SW480 (cell line): ENCODE data around the gene AQP10.
A peak's percentile ranks its signal among the peaks of the same experiment; 100 is the strongest.
"Not testable (repeated sequence)": the region's sequence is repeated elsewhere in the genome, so short reads cannot be mapped to it uniquely, and the experiment has no call there.

ENCODE experiments used
- DNase-seq: peaks from one replicate; pipeline ENCODE4 v3.0.0-alpha.2; 2016; ENCODE audit warnings: low spot score

AQP10 gene, protein sequence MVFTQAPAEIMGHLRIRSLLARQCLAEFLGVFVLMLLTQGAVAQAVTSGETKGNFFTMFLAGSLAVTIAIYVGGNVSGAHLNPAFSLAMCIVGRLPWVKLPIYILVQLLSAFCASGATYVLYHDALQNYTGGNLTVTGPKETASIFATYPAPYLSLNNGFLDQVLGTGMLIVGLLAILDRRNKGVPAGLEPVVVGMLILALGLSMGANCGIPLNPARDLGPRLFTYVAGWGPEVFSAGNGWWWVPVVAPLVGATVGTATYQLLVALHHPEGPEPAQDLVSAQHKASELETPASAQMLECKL

DNA sequence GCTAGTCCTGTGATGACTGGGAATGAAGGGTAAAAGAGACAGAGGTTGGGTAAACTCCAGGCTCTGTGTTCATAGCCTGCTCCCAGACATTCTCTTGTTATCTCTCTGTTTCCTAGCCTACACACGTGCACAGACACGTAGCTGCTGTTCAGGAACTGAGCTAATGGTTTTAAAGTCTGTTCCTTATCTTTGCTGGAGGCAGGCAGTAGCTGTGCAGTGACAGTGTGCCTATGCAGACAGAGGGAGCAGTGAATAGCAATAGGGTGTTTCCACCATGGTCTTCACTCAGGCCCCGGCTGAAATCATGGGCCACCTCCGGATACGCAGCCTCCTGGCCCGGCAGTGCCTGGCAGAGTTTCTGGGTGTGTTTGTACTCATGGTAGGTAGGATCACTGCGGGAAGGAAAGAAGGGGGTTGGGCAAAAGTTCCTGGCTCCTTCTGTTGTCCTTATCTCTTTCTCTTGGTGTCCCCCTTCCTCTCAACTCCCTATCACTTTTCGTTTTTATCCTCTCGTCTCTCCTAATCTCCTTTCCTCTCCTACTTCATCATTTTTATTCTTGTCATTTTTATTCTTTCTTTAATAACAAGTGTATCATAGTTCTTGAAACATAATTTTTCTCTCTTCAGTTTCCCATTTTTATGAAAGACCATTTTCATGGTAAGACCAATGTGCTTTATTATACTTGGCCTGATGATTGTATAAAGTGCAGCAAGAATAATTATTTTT lies at the start of gene AQP10:
AQP10 (plus strand) TSS at position 212 of the 727 bp plus-strand sequence; CDS start at position 275, 63 bp downstream.
- no peak for DNase-seq

DNA sequence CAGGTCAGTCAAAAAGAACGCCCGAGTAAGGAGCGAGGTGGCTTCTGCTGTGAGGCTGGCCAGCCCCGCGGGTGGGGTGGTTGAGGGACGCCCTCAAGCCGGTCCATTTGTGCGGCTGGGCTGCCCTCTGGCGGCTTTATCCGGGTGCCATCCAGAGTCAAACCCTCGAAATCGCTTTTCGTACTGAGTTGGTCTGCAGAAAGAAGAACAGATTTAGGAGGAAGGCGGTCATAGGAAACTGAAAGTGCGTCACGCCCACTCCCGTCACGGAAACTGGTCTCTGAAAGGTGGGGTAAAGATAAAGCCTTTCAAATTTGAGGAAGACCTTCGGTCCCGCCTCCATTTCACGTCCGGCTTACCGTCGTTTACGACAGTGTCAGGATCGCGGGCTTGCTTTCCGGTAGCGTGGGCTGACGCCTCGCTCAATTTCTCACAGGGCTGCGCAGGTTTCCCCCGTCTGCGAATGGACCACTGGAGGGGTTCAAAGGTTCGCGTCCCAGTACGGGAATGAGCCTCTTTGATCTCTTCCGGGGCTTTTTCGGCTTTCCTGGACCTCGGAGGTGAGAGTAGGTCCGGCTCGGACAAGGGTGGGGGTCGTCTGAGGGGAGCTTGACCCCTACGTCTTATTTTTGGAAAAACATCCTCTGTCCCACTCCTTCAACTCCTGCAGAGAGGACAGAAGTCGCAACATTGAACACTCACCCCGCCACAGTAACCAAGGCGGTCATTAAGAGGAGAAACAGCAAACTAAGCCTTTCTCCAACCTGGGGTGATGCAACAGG lies 48.5 kb upstream of the AQP10 start, which contains the start of gene HAX1:
HAX1 (plus strand) TSS at position 413 of the 782 bp plus-strand sequence; CDS start at position 508, 95 bp downstream.
- peak; percentile 95 for DNase-seq

DNA sequence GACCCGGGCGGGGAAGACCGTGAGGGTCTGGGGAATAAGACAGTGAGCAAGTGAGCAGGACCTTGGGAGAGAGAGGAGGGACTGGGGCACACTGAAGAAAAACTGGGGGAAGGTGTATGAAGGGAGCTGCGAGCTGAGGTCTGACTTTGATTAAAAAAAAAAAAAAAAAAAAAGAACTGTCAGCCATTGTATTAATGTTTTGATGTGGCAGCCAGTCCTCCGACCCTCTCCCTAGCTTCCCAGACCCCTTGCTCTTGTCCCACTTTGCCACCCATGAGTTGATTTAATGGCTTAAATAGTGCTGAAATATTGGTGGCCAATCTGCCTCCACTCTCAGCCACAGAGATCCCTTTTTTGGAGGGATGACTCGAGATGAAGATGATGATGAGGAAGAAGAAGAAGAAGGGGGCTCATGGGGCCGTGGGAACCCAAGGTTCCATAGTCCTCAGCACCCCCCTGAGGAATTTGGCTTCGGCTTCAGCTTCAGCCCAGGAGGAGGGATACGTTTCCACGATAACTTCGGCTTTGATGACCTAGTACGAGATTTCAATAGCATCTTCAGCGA lies 47.8 kb upstream of the AQP10 start:
- no peak for DNase-seq

DNA sequence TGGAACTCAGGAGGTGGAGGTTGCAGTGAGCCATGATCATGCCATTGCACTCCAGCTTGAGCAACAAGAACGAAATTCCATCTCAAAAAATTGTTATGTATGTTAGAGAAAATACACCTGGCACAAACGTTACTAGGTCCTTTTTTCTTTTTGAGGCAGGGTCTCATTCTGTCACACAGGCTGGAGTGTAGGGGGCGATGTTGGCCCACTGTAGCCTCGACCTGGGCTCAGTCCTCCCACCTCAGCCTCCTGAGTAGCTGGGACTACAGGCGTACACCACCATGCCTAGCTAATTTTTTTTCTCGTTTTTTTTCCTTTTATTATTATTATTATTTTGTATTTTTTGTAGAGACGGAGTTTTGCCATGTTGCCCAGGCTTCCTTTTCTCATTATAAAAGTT lies 44.1 kb upstream of the AQP10 start:
- DNase-seq: no peak

DNA sequence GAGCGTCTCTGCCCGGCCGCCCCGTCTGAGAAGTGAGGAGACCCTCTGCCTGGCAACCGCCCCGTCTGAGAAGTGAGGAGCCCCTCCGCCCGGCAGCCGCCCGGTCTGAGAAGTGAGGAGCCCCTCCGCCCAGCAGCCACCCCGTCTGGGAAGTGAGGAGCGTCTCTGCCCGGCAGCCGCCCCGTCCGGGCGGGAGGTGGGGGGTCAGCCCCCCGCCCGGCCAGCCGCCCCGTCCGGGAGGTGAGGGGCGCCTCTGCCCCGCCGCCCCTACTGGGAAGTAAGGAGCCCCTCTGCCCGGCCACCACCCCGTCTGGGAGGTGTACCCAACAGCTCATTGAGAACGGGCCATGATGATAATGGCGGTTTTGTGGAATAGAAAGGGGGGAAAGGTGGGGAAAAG lies 33.3 kb upstream of the AQP10 start:
- not testable (repeated sequence) for DNase-seq

DNA sequence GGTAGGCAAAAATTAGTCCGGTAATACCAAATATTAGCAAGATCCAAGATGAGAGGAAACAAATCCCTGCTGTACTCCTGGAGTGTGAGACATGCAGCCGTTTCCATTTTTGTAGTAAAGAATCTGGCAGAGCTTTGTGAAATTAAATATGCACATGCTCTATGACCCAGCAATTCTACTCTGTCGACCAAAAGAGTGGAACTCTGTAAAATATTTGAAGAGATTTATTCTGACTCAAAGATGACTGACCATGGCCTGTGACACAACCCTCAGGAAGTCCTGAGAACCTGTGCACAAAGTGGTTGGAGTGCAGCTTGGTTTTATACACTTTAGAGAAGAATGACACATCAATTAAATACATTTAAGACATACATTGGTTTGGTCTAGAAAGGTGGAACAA lies 32.2 kb upstream of the AQP10 start:
- no peak for DNase-seq

DNA sequence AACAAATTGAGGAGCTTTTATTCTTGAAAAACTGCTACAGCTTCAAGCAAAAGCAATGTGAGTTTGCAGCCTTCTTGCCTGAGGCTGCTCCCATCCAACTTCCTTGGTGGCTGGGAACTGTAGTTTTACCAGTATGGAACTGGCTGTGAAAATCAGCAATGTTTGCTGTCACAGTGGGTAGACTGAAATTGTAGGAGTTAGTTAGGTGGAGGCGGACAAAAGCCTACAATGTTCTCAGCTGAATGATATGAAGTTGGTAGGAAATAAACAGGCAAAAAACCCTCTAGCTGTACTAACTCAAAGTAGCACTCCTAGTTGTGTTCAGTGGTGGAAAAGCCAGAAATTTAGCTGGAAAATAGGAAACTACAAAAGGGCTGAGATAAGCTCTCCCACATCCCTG lies 30.0 kb upstream of the AQP10 start:
- DNase-seq: no peak

DNA sequence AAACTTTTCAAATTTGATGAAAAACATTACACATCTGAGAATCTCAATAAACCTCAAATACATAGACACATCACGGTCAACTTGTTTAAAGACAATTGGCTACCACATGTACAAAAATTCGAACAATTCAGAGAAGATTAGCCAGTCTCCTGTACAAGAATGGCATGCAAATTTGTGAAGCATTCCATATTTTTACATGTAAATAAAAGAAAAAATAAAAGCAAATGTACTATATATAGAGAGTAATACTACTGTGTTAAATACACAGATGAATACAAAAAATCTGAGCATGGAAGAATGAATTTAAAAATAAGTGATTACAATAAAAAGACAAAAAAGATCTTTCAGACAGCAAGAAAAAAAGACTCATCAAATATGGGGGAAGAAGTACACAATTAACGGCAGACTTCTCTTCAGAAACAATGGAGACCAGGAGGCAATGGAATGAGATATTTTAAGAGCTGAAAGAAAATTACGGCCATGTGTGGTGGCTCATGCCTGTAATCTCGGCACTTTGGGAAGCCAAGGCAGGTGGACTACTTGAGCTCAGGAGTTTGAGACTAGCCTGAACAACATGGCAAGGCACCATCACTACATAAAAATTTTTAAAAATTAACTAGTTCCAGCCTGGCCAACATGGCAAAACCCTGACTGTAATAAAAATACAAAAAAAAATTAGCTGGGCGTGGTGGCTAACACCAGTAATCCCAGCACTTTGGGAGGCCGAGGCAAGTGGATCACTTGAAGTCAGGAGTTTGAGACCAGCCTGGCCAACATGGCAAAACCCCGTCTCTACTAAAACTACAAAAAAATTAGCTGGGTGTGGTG lies 25.3 kb upstream of the AQP10 start:
- peak; percentile 43 for DNase-seq

DNA sequence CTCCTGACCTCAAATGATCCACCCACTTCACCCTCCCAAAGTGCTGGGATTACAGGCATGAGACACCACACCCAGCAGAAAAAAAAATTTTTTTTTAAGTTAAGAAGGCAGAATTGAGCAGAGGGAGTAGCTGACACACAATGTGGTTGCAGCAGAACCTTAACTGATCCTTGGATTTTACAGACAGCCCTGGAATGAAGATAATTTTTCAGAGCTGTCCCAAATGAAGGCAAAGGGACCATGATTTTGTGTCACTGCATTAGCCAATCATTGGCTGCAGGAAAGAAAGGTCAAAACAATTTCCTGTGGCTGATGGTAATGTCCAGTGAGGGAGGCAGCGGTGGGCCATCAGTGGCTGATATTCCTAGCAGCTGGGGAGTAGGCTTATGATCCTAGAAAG lies 19.3 kb upstream of the AQP10 start:
- no peak for DNase-seq

DNA sequence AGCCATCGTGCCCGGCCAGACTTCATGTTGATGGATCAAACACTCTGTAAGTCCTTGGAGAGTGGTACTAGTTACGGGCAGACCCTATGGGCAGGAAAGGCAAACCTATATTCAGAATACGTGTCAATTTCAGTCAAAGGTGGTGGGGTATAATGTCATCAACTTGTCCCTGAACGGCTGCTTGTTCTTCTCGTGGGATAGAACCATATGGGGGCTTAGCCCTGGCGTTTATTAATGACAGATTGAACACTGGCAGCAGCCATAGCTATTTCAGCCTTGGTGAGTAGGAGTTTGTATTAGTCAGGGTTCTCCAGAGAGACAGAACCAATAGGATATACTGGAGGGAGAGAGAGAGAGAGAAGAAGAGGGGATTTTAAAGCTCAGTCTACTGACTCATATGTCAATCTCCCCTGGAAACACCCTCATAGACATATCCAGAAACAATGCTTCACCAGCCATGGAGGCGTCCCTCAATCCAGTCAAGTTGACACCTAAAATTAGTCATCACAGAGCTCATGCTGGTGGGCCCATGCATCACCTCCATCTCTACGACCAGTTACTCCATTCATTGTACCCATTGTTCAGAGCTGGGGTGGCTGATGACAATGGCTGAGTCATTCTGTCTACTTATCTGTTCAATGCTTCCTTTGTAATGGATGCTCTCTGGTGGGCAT lies 16.1 kb upstream of the AQP10 start:
- DNase-seq: no peak

DNA sequence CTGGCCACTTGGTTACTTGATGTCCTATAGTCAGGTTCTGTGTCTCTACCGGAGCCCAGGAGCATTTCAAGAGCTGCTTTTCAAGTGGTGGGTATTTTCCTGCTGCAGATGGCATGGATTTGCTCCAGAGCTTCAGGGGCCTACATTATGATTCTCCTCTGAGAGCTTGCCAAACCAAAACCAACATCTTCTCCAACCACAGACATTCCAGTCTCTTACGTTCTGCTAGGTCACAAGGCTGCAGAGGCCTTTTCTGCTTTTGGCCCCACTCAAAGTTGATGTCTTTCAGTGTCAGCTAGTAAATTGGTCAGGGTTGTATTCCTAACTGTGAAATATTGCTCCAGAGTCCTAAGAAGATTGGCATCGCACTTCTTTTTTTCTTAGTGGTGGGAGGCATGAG lies 14.7 kb upstream of the AQP10 start:
- DNase-seq: no peak

DNA sequence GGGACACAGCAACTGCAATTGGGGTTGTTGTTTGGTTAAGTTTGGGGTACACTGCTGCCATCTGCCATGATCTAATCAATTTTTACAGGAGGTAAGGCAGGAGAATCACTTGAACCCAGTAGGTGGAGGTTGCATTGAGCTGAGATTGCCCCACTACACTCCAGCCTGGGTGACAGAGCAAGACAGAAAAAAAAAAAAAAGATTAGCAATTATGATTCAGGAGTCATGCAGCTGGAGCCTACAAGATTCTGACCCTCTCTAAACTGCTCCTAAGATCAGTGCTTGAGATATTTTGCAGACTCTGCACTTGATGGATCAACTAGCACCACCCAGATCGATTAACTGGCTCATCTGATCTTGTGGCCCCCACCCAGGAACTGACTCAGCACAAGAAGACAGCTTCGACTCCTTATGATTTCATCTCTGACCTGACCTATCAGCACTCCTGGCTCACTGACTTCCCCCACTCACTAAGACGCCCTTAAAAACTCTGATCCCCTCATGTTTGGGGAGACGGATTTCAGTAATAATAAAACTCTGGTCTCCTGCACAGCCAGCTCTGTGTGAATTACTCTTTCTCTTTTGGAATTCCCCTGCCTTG lies 13.1 kb upstream of the AQP10 start:
- not testable (repeated sequence) for DNase-seq

DNA sequence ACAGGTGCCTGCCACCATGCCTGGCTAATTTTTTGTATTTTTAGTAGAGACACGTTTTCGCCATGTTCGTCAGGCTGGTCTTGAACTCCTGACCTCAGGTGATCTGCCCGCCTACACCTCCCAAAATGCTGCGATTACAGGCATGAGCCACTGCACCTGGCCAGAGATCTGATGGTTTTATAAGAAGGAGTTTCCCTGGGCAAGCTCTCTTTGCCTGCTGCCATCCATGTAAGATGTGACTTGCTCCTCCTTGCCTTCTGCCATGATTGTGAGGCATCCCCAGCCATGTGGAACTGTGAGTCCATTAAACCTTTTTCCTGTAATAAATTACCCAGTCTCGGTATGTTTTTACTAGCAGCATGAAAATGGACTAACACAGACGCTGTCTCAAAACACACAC lies 11.8 kb upstream of the AQP10 start:
- not testable (repeated sequence) for DNase-seq

DNA sequence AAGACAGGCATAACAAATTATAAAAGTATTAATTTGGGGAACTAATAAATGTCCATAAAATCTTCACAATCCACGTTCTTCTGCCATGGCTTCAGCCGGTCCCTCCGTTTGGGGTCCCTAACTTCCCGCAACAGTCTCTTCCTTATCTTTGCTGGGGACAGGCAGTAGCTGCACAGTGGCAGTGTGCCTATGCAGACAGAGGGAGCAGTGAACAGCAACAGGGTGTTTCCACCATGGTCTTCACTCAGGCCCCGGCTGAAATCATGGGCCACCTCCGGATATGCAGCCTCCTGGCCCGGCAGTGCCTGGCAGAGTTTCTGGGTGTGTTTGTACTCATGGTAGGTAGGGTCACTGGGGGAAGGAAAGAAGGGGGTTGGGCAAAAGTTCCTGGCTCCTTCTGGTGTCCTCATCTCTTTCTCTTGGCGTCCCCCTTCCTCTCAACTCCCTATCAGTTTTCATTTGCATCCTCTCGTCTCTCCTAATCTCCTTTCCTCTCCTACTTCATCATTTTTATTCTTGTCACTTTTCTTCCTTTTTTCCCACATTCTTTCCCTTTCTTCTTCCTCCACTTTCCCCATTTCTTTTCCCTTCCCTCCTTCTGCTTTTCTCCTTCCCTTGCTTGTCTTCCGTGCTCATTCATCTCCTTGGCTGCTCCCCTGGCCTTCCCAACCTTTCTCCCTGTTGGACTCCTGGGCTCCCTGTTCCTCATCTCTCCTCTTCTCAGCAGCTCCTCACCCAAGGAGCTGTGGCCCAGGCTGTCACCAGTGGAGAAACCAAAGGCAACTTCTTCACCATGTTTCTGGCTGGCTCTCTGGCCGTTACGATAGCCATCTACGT lies 8.4 kb upstream of the AQP10 start:
- not testable (repeated sequence) for DNase-seq

DNA sequence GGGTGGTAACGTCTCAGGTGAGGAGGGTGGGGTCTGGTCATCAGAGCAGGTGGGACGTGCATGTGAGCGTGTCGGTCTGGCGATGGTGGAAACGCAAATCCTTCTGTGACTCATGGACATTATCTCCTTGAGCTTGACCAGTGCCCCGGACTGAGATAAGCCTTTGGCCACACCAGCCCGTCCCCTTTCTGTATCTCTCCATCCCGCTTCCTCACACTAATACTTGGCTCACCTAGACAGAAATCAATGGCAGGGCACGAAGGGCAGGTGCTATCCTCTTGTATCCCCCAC lies 7.9 kb upstream of the AQP10 start:
- DNase-seq: no peak

DNA sequence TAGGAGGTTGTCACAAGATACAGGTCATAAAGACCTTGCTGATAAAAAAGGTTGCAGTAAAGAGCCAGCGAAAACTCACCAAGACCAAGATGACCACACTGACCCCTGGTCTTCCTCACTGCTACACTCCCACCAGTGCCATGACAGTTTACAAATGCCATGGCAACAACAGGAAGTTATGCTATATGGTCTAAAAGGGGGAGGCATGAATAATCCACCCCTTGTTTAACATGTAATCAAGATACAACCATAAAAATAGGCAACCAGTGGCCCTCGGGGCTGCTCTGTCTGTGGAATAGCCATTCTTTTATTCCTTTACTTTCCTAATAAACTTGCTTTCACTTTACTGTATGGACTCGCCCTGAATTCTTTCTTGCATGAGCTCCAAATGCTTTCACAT lies 6.7 kb upstream of the AQP10 start:
- not testable (repeated sequence) for DNase-seq

DNA sequence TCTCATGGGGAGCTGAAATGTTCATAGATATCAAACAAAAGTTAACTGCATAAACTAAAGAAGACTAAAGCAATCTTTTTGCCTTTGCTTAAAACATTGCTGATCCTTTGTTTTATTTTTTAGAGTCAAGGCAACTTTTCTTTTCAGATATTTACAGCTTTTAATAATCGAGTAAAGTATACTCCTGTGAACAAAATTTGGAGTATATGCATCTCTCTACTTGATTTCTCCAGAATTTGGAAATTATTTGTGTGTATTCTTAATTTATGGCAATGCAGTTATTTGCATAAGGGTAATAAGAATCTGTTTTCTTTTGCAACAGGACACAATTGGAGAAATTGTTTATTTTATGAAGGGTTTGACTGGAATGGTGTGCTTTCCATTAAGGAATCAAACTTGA lies 4.2 kb upstream of the AQP10 start:
- no peak for DNase-seq

DNA sequence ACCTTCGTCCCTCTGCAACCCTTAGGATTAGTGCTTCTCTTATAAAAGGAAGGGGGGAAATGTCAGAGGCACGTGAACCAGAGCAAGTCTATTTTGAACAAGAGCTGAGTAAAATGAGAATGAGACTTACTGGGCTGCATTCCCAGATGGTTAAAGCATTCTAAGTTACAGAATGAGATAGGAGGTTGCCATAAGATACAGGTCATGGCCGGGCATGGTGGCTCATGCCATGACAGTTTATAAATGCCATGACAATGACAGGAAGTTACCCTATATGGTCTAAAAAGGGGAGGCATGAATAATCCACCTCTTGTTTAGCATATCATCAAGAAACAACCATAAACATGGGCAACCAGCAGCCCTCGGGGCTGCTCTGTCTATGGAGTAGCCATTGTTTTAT lies 2.5 kb upstream of the AQP10 start:
- DNase-seq: no peak

DNA sequence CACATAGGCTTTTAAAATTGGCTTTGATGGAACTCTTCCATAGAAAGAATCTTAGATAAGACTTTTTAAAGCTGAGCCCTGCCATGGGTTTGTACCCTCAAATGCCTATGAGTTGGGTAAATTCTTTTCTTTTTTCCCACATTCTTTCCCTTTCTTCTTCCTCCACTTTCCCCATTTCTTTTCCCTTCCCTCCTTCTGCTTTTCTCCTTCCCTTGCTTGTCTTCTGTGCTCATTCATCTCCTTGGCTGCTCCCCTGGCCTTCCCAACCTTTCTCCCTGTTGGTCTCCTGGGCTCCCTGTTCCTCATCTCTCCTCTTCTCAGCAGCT lies 679 bp downstream of the AQP10 start:
- DNase-seq: not testable (repeated sequence)

DNA sequence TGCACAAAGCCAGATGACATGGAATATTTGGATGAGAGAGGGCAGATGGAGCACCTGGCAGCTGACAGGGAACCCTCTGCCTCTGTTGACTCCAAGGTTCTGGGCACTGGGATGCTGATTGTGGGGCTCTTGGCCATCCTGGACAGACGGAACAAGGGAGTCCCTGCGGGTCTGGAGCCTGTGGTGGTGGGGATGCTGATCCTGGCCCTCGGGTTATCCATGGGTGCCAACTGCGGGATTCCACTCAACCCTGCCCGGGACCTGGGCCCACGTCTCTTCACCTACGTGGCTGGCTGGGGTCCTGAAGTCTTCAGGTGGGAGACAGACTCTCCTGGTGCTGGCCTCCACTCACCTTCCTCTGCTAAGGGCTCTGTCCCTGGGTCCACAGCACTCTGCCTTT lies 2.6 kb downstream of the AQP10 start:
- no peak for DNase-seq
